GM12801 (cell line): Measurements from ENCODE around the gene KRTAP5-5.

Experiments
- TF ChIP-seq, protein P1 (sequence below): IDR thresholded peaks from one replicate; pipeline ENCODE4 v1.5.1; 2011; ENCODE audit warnings: control low read depth; ENCODE audit not compliant: insufficient read length; ENCODE audit errors: extremely low read depth

The KRTAP5-5 gene

DNA sequence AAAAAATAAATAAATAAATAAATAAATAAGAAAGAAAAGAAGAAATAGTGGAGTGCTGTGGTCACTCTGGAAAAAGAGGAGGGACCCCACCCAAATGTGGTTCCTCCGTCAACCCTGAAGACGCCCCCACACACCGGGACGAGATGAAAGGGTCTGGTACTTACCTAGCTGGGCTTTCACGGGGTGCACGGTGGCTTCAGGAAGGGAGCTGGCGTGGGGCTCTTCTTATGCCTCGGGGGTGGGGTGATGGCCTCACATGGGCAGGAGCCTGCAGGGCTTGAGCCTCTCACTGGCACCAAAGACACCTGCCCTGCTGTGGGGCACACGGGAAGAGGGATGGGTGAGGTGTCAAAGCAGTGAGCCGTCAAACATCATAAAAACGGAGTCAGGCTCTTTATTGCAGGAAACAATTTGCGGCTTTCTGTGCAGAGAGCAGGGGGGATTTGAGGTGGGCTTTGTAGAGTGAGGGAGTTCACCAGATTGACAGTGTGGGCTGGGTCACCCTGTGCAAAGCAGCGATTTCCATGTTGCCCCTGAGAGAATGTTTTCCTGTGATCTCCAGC lies 39.4 kb downstream of the KRTAP5-5 start:
- TF ChIP-seq, protein P1, sequence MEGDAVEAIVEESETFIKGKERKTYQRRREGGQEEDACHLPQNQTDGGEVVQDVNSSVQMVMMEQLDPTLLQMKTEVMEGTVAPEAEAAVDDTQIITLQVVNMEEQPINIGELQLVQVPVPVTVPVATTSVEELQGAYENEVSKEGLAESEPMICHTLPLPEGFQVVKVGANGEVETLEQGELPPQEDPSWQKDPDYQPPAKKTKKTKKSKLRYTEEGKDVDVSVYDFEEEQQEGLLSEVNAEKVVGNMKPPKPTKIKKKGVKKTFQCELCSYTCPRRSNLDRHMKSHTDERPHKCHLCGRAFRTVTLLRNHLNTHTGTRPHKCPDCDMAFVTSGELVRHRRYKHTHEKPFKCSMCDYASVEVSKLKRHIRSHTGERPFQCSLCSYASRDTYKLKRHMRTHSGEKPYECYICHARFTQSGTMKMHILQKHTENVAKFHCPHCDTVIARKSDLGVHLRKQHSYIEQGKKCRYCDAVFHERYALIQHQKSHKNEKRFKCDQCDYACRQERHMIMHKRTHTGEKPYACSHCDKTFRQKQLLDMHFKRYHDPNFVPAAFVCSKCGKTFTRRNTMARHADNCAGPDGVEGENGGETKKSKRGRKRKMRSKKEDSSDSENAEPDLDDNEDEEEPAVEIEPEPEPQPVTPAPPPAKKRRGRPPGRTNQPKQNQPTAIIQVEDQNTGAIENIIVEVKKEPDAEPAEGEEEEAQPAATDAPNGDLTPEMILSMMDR, result no peak

DNA sequence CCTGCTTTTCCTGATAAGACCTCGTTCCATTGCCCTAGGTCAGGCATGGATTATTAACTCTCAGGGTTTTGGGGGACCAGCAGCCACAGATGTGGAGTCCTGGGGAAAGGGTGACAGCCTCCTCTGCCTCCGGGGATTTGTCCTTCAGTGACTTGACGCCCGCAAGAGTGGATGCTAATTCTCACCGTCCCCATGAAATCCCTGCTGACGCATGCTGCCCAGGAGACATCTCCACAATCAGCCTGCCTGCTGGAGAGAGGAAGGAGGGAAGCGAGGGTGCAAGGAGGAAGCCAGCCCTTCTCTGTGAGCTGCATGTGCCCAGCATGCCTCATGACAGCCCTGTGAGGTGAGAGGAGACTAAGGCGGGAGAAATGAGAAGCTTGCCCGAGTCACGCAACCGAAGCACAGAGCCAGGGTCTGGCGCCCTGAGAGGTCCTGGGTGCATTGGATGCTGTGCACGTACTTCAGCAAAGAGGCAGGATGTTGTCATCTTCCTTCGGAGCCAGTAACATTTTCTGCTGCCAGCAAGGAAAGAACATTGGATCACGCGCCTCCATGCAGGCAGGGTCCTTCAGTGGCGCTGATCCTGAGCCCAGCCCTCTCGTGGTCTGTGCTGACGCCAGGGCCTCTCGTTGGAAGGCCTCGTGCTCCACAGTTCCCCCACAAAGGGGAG lies 40.1 kb downstream of the KRTAP5-5 start:
- TF ChIP-seq, protein P1, result no peak

DNA sequence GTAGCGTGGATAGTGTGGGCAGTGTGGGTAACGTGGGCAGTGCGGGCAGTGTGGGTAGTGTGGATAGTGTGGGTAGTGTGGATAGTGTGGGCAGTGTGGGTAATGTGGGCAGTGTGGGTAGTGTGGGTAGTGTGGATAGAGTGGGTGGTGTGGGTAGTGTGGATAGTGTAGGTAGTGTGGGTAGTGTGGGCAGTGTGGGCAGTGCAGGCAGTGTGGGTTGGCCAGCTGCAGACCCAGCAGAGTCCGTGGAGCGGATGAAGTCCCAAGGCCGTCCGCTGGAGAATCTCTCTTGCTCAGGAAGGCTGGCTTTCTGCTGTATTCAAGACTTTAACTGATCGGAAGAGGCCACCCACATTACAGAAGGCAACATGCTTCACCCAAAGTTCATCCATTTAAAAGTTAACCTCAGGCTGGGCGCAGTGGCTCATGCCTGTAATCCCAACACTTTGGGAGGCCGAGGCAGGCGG lies 41.4 kb downstream of the KRTAP5-5 start:
- TF ChIP-seq, protein P1, result no peak

DNA sequence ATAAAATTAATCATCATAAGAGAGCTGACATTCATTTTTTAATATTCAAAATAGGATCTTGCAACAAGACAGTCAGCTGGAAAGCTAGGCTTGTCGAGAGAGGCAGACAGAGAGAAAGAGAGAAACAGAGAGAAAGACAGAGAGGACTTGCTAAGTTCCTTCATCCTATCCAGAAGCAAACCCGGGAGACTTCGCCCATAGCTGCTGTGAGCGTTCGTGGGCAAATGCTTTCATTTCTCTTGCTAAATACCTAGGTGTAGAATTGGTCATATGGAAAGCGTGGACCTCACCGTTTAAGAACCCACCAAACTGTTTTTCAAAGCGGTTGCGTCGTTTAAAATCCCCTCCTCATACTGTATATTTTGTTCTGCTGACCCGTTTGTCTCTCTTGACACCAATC lies 42.1 kb downstream of the KRTAP5-5 start:
- TF ChIP-seq, protein P1, result no peak

DNA sequence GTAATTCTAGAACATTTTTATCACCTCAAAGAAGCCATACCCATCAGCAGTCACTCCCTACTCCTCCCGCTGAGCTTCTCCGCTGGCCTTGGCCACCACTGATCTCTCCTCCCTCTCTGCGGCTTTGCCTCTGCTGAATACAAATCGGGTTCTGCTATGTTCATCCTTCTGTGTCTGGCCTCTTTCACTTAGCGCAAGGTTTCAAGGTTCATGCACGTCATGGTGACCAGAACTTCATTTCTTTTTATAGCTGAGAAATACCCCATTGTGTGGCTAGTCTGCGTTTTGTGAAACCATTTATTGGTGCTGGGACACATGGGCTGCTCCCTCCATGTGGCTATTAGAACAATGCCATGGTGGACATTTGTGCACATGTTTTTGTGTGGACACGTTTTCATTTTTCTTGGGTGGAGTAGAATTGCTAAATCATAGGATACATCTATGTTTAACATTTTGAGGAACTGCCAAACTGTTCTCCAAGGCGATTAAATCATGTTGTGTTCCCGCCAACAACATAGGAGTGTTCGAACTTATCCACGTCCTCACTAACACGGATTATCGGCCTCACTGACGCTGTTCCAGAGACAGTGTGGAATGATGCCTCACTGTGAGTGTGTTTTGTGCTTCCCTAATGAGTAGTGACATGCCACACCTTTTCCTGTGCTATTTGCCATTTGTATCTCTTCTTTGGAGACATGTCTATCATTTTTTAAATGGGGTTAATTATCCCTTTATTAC lies 43.2 kb downstream of the KRTAP5-5 start:
- TF ChIP-seq, protein P1, result no peak

DNA sequence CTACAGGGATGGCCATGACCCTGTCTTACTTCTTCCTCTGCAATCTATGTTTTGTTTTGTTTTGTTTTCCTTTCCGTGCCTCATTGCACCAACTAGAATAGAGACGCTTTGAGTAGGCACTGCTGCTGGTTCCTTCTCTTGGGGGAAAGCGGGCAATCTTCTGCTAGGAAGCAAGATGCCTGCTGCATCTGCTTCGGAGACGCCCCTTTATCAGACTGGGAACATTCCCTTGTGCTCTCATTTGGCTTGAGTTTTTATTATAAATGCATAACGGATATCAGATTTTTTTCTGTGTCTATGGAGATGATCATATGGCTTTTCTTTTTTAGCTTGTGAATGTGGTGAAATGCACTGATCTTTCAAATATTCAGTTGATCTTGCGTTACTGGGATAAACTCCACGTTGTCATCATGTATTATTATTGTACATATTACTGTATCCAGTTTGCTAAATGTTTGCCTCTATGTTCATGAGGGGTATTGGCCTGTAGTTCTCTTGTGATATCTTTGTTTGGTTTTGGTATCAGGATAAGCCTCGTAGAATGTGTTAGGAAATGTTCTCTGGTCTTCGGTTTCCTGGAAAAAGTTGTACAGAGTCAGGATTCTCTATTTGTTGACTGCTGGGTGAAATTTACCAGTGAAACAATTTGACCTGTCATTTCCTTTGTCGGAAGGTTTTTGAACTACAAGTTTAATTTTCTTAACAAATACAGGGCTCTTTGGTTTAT lies 44.0 kb downstream of the KRTAP5-5 start:
- TF ChIP-seq, protein P1, result no peak
